NCI-H345 treated with DMSO at 0.1 percent for 48 hours (cell line): Measurements from ENCODE around the gene HIVEP3.

Experiments
- DNase-seq: peaks from one replicate; lab custom pipeline; 2025; ENCODE audit not compliant: unreplicated experiment; lab: John Stamatoyannopoulos, UW

HIVEP3 gene

GRCh38 chr1:41874903-41875411 is 43.8 kb downstream of the HIVEP3 start:
- DNase-seq, result no peak

- no peak for DNase-seq
Measured at GRCh38 chr1:41874151-41874719, 44.5 kb downstream of the HIVEP3 start.

GRCh38 chr1:41872074-41872473 is 46.6 kb downstream of the HIVEP3 start:
- no peak for DNase-seq

GRCh38 chr1:41870076-41870562 is 48.6 kb downstream of the HIVEP3 start:
- no peak for DNase-seq

GRCh38 chr1:41868241-41868998 is 50.3 kb downstream of the HIVEP3 start:
- DNase-seq, result no peak

GRCh38 chr1:41866285-41866684 is 52.4 kb downstream of the HIVEP3 start:
- no peak for DNase-seq

GRCh38 chr1:41864471-41865040 is 54.2 kb downstream of the HIVEP3 start:
- no peak for DNase-seq

- DNase-seq, result no peak
Measured at GRCh38 chr1:41863718-41864117, 55.0 kb downstream of the HIVEP3 start.

GRCh38 chr1:41862384-41863221 is 56.1 kb downstream of the HIVEP3 start:
- DNase-seq, result peak; percentile 66

GRCh38 chr1:41861535-41862383 is 57.0 kb downstream of the HIVEP3 start:
- DNase-seq, result no peak

- no peak for DNase-seq
Measured at GRCh38 chr1:41860771-41861170, 58.0 kb downstream of the HIVEP3 start.

GRCh38 chr1:41860214-41860613 is 58.5 kb downstream of the HIVEP3 start:
- DNase-seq, result no peak

GRCh38 chr1:41859686-41860085 is 59.0 kb downstream of the HIVEP3 start:
- no peak for DNase-seq

- no peak for DNase-seq
Measured at GRCh38 chr1:41856944-41857285, 61.8 kb downstream of the HIVEP3 start.

- no peak for DNase-seq
Measured at GRCh38 chr1:41856151-41856943, 62.4 kb downstream of the HIVEP3 start.

GRCh38 chr1:41855713-41856112 is 63.0 kb downstream of the HIVEP3 start:
- no peak for DNase-seq

- DNase-seq, result no peak
Measured at GRCh38 chr1:41853907-41854306, 64.8 kb downstream of the HIVEP3 start.

GRCh38 chr1:41852091-41852490 is 66.6 kb downstream of the HIVEP3 start:
- DNase-seq, result no peak

GRCh38 chr1:41851589-41851988 is 67.1 kb downstream of the HIVEP3 start:
- no peak for DNase-seq

GRCh38 chr1:41850029-41850428 is 68.7 kb downstream of the HIVEP3 start:
- DNase-seq, result no peak
